SK-N-DZ (cell line): Measurements from ENCODE around the gene PRPF19.

Source experiments
- DNase-seq: peaks from one replicate; pipeline ENCODE4 v3.0.0-alpha.2; 2015; ENCODE audit warnings: low spot score

PRPF19 gene

GRCh38 chr11:60937811-60938210, 31.4 kb upstream of the PRPF19 start:
- no peak for DNase-seq

GRCh38 chr11:60937144-60937527, 30.8 kb upstream of the PRPF19 start:
- no peak for DNase-seq

GRCh38 chr11:60936467-60937143, 30.2 kb upstream of the PRPF19 start:
- no peak for DNase-seq

- no peak for DNase-seq
These were observed 29.5 kb upstream of the PRPF19 start for GRCh38 chr11:60935676-60936442.

GRCh38 chr11:60934790-60935605, 28.6 kb upstream of the PRPF19 start:
- no peak for DNase-seq

GRCh38 chr11:60934124-60934789, 27.9 kb upstream of the PRPF19 start:
- no peak for DNase-seq

GRCh38 chr11:60933416-60934123, 27.2 kb upstream of the PRPF19 start:
- no peak for DNase-seq

- DNase-seq = no peak
These were observed 26.4 kb upstream of the PRPF19 start for GRCh38 chr11:60932605-60933356.

GRCh38 chr11:60931917-60932316, 25.5 kb upstream of the PRPF19 start:
- DNase-seq = no peak

GRCh38 chr11:60930394-60930793, 24.0 kb upstream of the PRPF19 start:
- DNase-seq = no peak

GRCh38 chr11:60929764-60930163, 23.4 kb upstream of the PRPF19 start:
- no peak for DNase-seq

- DNase-seq = no peak
These were observed 22.2 kb upstream of the PRPF19 start for GRCh38 chr11:60928563-60929001.

GRCh38 chr11:60927600-60927999, 21.2 kb upstream of the PRPF19 start:
- DNase-seq = no peak

GRCh38 chr11:60927061-60927592, 20.7 kb upstream of the PRPF19 start:
- DNase-seq = no peak

- no peak for DNase-seq
These were observed 20.1 kb upstream of the PRPF19 start for GRCh38 chr11:60926500-60926899.

- no peak for DNase-seq
These were observed 19.5 kb upstream of the PRPF19 start for GRCh38 chr11:60925868-60926267.

- no peak for DNase-seq
These were observed 18.8 kb upstream of the PRPF19 start for GRCh38 chr11:60924906-60925853.

GRCh38 chr11:60924110-60924905, 17.9 kb upstream of the PRPF19 start, which contains the start of gene TMEM132A:
Gene TMEM132A, plus strand, starts transcription at chr11:60924460. Its CDS starts 174 bp downstream, at chr11:60924634.
- peak; percentile 77 for DNase-seq
